GM23248 (cell line): Measurements from ENCODE around the gene ANKRD12. TPM values are rescaled to one million over a fixed set of nuclear protein-coding genes. Genes with fewer than 3 reads are reported as not detected.

Experiments used
- DNase-seq: peaks from one replicate; pipeline ENCODE4 v3.0.0-alpha.2; 2015
- H2AFZ ChIP-seq: fragments of 200-600 bp; sonication (generic); 2 replicates; pipeline ENCODE4 v1.6.1; 2016; ENCODE audit warnings: antibody characterized with exemption
- H3F3A ChIP-seq: fragments of 200-600 bp; sonication (generic); 2 replicates; pipeline ENCODE4 v1.6.1; 2016; ENCODE audit warnings: mild to moderate bottlenecking, antibody characterized with exemption, mixed run types; ENCODE audit not compliant: insufficient read depth
- H3K27ac ChIP-seq: fragments of 200-600 bp; sonication (generic); 2 replicates; pipeline ENCODE4 v1.5.1; 2016; ENCODE audit warnings: mild to moderate bottlenecking
- H3K27me3 ChIP-seq: fragments of 200-600 bp; sonication (generic); replicated peaks from 2 replicates; pipeline ENCODE4 v1.6.1; 2016; ENCODE audit warnings: mild to moderate bottlenecking; ENCODE audit not compliant: insufficient read depth
- H3K36me3 ChIP-seq: fragments of 200-600 bp; sonication (generic); 2 replicates; pipeline ENCODE4 v1.6.1; 2016; ENCODE audit warnings: low read depth, mild to moderate bottlenecking
- H3K4me1 ChIP-seq: fragments of 200-600 bp; sonication (generic); 2 replicates; pipeline ENCODE4 v1.6.1; 2016; ENCODE audit warnings: mild to moderate bottlenecking; ENCODE audit not compliant: insufficient read depth
- H3K4me2 ChIP-seq: fragments of 200-600 bp; sonication (generic); one replicate; pipeline ENCODE4 v1.6.1; 2016; ENCODE audit warnings: mild to moderate bottlenecking; ENCODE audit not compliant: unreplicated experiment
- H3K4me3 ChIP-seq: fragments of 200-600 bp; sonication (generic); 2 replicates; pipeline ENCODE4 v1.5.1; 2016; ENCODE audit warnings: mild to moderate bottlenecking
- H3K79me2 ChIP-seq: fragments of 200-600 bp; sonication (generic); 2 replicates; pipeline ENCODE4 v1.6.1; 2016; ENCODE audit warnings: mild to moderate bottlenecking; ENCODE audit not compliant: insufficient read depth
- H3K9ac ChIP-seq: fragments of 200-600 bp; sonication (generic); 2 replicates; pipeline ENCODE4 v1.6.1; 2016; ENCODE audit warnings: mild to moderate bottlenecking
- H3K9me2 ChIP-seq: fragments of 200-600 bp; sonication (generic); 2 replicates; pipeline ENCODE4 v1.6.1; 2016; ENCODE audit warnings: mixed run types, mild to moderate bottlenecking, moderate library complexity; ENCODE audit not compliant: insufficient read depth
- H3K9me3 ChIP-seq: fragments of 200-600 bp; sonication (generic); one replicate; pipeline ENCODE4 v1.6.1; 2017; ENCODE audit warnings: low read depth
- H4K20me1 ChIP-seq: fragments of 200-600 bp; sonication (generic); 2 replicates; pipeline ENCODE4 v1.6.0; 2016; ENCODE audit not compliant: insufficient read depth
- EZH2 ChIP-seq: fragments of 200-600 bp; sonication (generic); IDR thresholded peaks from 2 replicates; pipeline ENCODE4 v1.6.1; 2018; ENCODE audit warnings: antibody characterized with exemption, mild to moderate bottlenecking; ENCODE audit not compliant: insufficient read depth, poor library complexity, severe bottlenecking
- EZH2phosphoT487 ChIP-seq: fragments of 200-600 bp; sonication (generic); IDR thresholded peaks from 2 replicates; pipeline ENCODE4 v1.6.1; 2018; ENCODE audit warnings: antibody characterized with exemption, moderate library complexity, mild to moderate bottlenecking, low read depth; ENCODE audit not compliant: insufficient read depth
- WGBS, 2 experiments: methylation state at CpG; one replicate each; pipeline ENCODE4 v1.1.6; 2015 to 2017; ENCODE audit warnings: low lambda C conversion rate in 2 of 2, low coverage in 1 of 2; ENCODE audit errors: missing lambda C conversion rate in 2 of 2; 5-methylcytosine and 5-hydroxymethylcytosine counted together
- in situ Hi-C: fragments of 300-500 bp; cut with MboI; formaldehyde crosslinking; loops from 2 replicates; pipeline ENCODE4 v1.15.0; 2020
- polyA plus RNA-seq: library from polyadenylated mRNA; unstranded; fragments of >200 nt; fragmentation: Nextera tagmentation; extraction: Ambion mirVana; gene quantifications from 2 replicates; pipeline ENCODE4 v1.2.1, GENCODE V29; 2016
- total RNA-seq: library from RNA; depleted of rRNA; stranded (reverse); fragments of >200 nt; shearing (Covaris generic); gene quantifications from 2 replicates; pipeline ENCODE4 v1.2.3, GENCODE V29; 2014

Gene ANKRD12
- total and polyA plus RNA-seq, 2 experiments from 2014 or later, result 16.5 to 34.8 TPM

GRCh38 chr18:9240270-9240669 lies 103.7 kb downstream of the ANKRD12 start:
- no peaks in the 10 kb centered on the region for H3K27me3 ChIP-seq
- no peaks in the 10 kb centered on the region for H3K79me2 ChIP-seq
- 62 to 68% methylated on average over 4 of the region's 4 CpGs for WGBS, 2 experiments
- no peak overlapping the region for H3K4me3 ChIP-seq
- H3K27ac ChIP-seq, result no peak overlapping the region
- TF ChIP-seq EZH2 (no peak), EZH2phosphoT487 (no peak)
- no peaks in the 10 kb centered on the region for H3K9me2 ChIP-seq
- H3K9ac ChIP-seq, result no peak overlapping the region
- H2AFZ ChIP-seq, result no peak overlapping the region
- no peaks in the 10 kb centered on the region for H3K4me1 ChIP-seq
- in situ Hi-C loops, result no loop called here
- no peaks in the 10 kb centered on the region for H3K9me3 ChIP-seq
- H3K4me2 ChIP-seq, result no peak overlapping the region
- no peaks in the 10 kb centered on the region for H4K20me1 ChIP-seq
- no peaks in the 10 kb centered on the region for H3F3A ChIP-seq
- H3K36me3 ChIP-seq, result peaks cover 64% of the 10 kb centered on the region
- DNase-seq, result no peak

- no peak overlapping the region for H3K4me2 ChIP-seq
- no peak overlapping the region for H2AFZ ChIP-seq
- no peak overlapping the region for H3K9ac ChIP-seq
- no peaks in the 10 kb centered on the region for H3K27me3 ChIP-seq
- TF ChIP-seq EZH2phosphoT487, result no peak
- TF ChIP-seq EZH2, result no peak
- H3K9me3 ChIP-seq, result no peaks in the 10 kb centered on the region
- no peaks in the 10 kb centered on the region for H3K9me2 ChIP-seq
- H3K36me3 ChIP-seq, result peaks cover 44% of the 10 kb centered on the region; the same call in 1 of the 2 replicates
- in situ Hi-C loops, result no loop called here
- no peak for DNase-seq
- no peaks in the 10 kb centered on the region for H3K4me1 ChIP-seq
- H3K27ac ChIP-seq, result no peak overlapping the region
- H3K4me3 ChIP-seq, result no peak overlapping the region
- no peaks in the 10 kb centered on the region for H4K20me1 ChIP-seq
- H3F3A ChIP-seq, result no peaks in the 10 kb centered on the region
- no peaks in the 10 kb centered on the region for H3K79me2 ChIP-seq
Observed at GRCh38 chr18:9243029-9243428, 106.4 kb downstream of the ANKRD12 start.

- Histone ChIP-seq H3K36me3 (peaks cover 47% of the 10 kb centered on the region; the same call in 1 of the 2 replicates), H3K27me3 (no peaks in the 10 kb centered on the region), H3K4me3 (no peak overlapping the region), H3K9me3 (no peaks in the 10 kb centered on the region), H3K9me2 (no peaks in the 10 kb centered on the region), H2AFZ (no peak overlapping the region), H3K9ac (no peak overlapping the region), H3F3A (no peaks in the 10 kb centered on the region), H4K20me1 (no peaks in the 10 kb centered on the region), H3K4me1 (no peaks in the 10 kb centered on the region), H3K79me2 (no peaks in the 10 kb centered on the region), H3K27ac (no peak overlapping the region), H3K4me2 (no peak overlapping the region)
- 96% methylated on average over 3 of the region's 3 CpGs for WGBS, 2 experiments
- in situ Hi-C loops, result no loop called here
- DNase-seq, result no peak
- TF ChIP-seq EZH2phosphoT487 (no peak), EZH2 (no peak)
Observed at GRCh38 chr18:9244376-9244775, 107.8 kb downstream of the ANKRD12 start.

- no peak for DNase-seq
- H3K9me3 ChIP-seq, result no peaks in the 10 kb centered on the region
- H3K4me3 ChIP-seq, result no peak overlapping the region
- H3K4me1 ChIP-seq, result no peaks in the 10 kb centered on the region
- no peaks in the 10 kb centered on the region for H3F3A ChIP-seq
- H3K27ac ChIP-seq, result no peak overlapping the region
- no peaks in the 10 kb centered on the region for H3K79me2 ChIP-seq
- no peak overlapping the region for H3K9ac ChIP-seq
- no peaks in the 10 kb centered on the region for H3K9me2 ChIP-seq
- WGBS, 2 experiments, result 89 to 92% methylated on average over 4 of the region's 4 CpGs
- peaks cover 13% of the 10 kb centered on the region; the same call in 1 of the 2 replicates for H3K36me3 ChIP-seq
- H3K4me2 ChIP-seq, result no peak overlapping the region
- no peaks in the 10 kb centered on the region for H3K27me3 ChIP-seq
- no peaks in the 10 kb centered on the region for H4K20me1 ChIP-seq
- in situ Hi-C loops, result no loop called here
- H2AFZ ChIP-seq, result no peak overlapping the region
- TF ChIP-seq EZH2 (no peak), EZH2phosphoT487 (no peak)
Observed at GRCh38 chr18:9248661-9249060, 112.1 kb downstream of the ANKRD12 start.

- in situ Hi-C loops, result no loop called here
- no peaks in the 10 kb centered on the region for H3K4me1 ChIP-seq
- 95 to 98% methylated on average over 2 of the region's 2 CpGs for WGBS, 2 experiments
- H3K27ac ChIP-seq, result no peak overlapping the region
- no peak overlapping the region for H2AFZ ChIP-seq
- no peaks in the 10 kb centered on the region for H3K27me3 ChIP-seq
- H3K9me3 ChIP-seq, result no peaks in the 10 kb centered on the region
- TF ChIP-seq EZH2 (no peak), EZH2phosphoT487 (no peak)
- no peaks in the 10 kb centered on the region for H4K20me1 ChIP-seq
- no peaks in the 10 kb centered on the region for H3K79me2 ChIP-seq
- no peaks in the 10 kb centered on the region for H3F3A ChIP-seq
- H3K36me3 ChIP-seq, result peaks cover 14% of the 10 kb centered on the region
- no peak overlapping the region for H3K4me2 ChIP-seq
- H3K4me3 ChIP-seq, result no peak overlapping the region
- H3K9ac ChIP-seq, result no peak overlapping the region
- no peaks in the 10 kb centered on the region for H3K9me2 ChIP-seq
- no peak for DNase-seq
Observed at GRCh38 chr18:9249254-9249653, 112.7 kb downstream of the ANKRD12 start.
